HEK293T (cell line): ENCODE results near the gene TMEM130.

Experiments used
- CTCF ChIA-PET: fragments of 350-600 bp; formaldehyde crosslinking; extraction: SDS; loops from one replicate; lab custom pipeline; 2021; ENCODE audit warnings: antibody characterized with exemption, inconsistent platforms; lab: Yijun Ruan, JAX
- POLR2A ChIA-PET: fragments of 350-600 bp; formaldehyde crosslinking; extraction: SDS; loops from one replicate; lab custom pipeline; 2020; ENCODE audit warnings: antibody characterized with exemption, inconsistent platforms; lab: Yijun Ruan, JAX
- DNase-seq: peaks from one replicate; pipeline ENCODE4 v3.0.0; 2012; ENCODE audit warnings: mixed read lengths; ENCODE audit errors: extremely low spot score
- ARNT ChIP-seq: fragments of 450-650 bp; IDR thresholded peaks from 2 replicates; pipeline ENCODE4 v1.6.1; 2017; ENCODE audit warnings: mild to moderate bottlenecking
- BHLHE40 ChIP-seq: fragments of 450-650 bp; IDR thresholded peaks from 2 replicates; pipeline ENCODE4 v1.6.1; 2016; ENCODE audit warnings: mild to moderate bottlenecking, moderate library complexity, borderline replicate concordance
- CTBP1 ChIP-seq: fragments of 450-650 bp; IDR thresholded peaks from 2 replicates; pipeline ENCODE4 v1.6.1; 2016; ENCODE audit warnings: borderline replicate concordance
- ELF4 ChIP-seq: fragments of 450-650 bp; IDR thresholded peaks from 2 replicates; pipeline ENCODE4 v1.6.1; 2017; ENCODE audit warnings: antibody characterized with exemption
- FOXA1 ChIP-seq: fragments of 450-650 bp; IDR thresholded peaks from 2 replicates; pipeline ENCODE4 v1.6.1; 2016; ENCODE audit warnings: mild to moderate bottlenecking
- FOXK2 ChIP-seq: fragments of 450-650 bp; IDR thresholded peaks from 2 replicates; pipeline ENCODE4 v1.6.1; 2016; ENCODE audit warnings: mild to moderate bottlenecking
- FOXM1 ChIP-seq: fragments of 450-650 bp; IDR thresholded peaks from 2 replicates; pipeline ENCODE4 v1.6.1; 2017; ENCODE audit warnings: mild to moderate bottlenecking, borderline replicate concordance
- HDGF ChIP-seq: fragments of 450-650 bp; IDR thresholded peaks from 2 replicates; pipeline ENCODE4 v1.6.1; 2017; ENCODE audit warnings: antibody characterized with exemption, borderline replicate concordance
- L3MBTL2 ChIP-seq: fragments of 450-650 bp; conservative IDR thresholded peaks from 2 replicates; pipeline ENCODE4 v1.6.1; 2016; ENCODE audit warnings: mild to moderate bottlenecking
- LEF1 ChIP-seq: fragments of 450-650 bp; IDR thresholded peaks from 2 replicates; pipeline ENCODE4 v1.6.1; 2017; ENCODE audit warnings: mild to moderate bottlenecking, borderline replicate concordance
- NFRKB ChIP-seq: fragments of 450-650 bp; IDR thresholded peaks from 2 replicates; pipeline ENCODE4 v1.6.1; 2016; ENCODE audit warnings: mild to moderate bottlenecking, moderate library complexity
- PKNOX1 ChIP-seq: fragments of 450-650 bp; IDR thresholded peaks from 2 replicates; pipeline ENCODE4 v1.6.1; 2016
- SP1 ChIP-seq: fragments of 450-650 bp; IDR thresholded peaks from 2 replicates; pipeline ENCODE4 v1.6.1; 2017
- SUZ12 ChIP-seq: fragments of 450-650 bp; IDR thresholded peaks from 2 replicates; pipeline ENCODE4 v1.6.1; 2016; ENCODE audit warnings: mild to moderate bottlenecking
- TARDBP ChIP-seq: fragments of 450-650 bp; IDR thresholded peaks from 2 replicates; pipeline ENCODE4 v1.6.1; 2016
- ZNF384 ChIP-seq: fragments of 450-650 bp; IDR thresholded peaks from 2 replicates; pipeline ENCODE4 v1.6.1; 2016

Gene TMEM130

GRCh38 chr7:98866351-98866750 is 3.5 kb downstream of the TMEM130 start:
- POLR2A ChIA-PET = no interaction called here
- TF ChIP-seq ELF4 (no peak), NFRKB (no peak), FOXA1 (no peak), CTBP1 (no peak), SUZ12 (no peak), TARDBP (no peak), HDGF (no peak), ZNF384 (no peak), L3MBTL2 (no peak), FOXM1 (no peak), BHLHE40 (no peak), PKNOX1 (no peak), LEF1 (no peak), FOXK2 (no peak), ARNT (no peak), SP1 (no peak)
- CTCF ChIA-PET = interaction anchor here (0.8 kb wide), 1 partner anchor 26 kb away, joined by 9 read pairs; no protein-coding TSS in a partner anchor
- no peak for DNase-seq

GRCh38 chr7:98864731-98865453 is 4.9 kb downstream of the TMEM130 start:
- no peak for TF ChIP-seq FOXM1
- TF ChIP-seq BHLHE40 = no peak
- TF ChIP-seq ARNT = no peak
- TF ChIP-seq PKNOX1 = no peak
- no peak for TF ChIP-seq SP1
- no peak for TF ChIP-seq FOXA1
- TF ChIP-seq ELF4 = no peak
- TF ChIP-seq FOXK2 = no peak
- TF ChIP-seq L3MBTL2 = no peak
- TF ChIP-seq LEF1 = no peak
- ChIA-PET POLR2A (interaction anchor here (1.7 kb wide), 1 partner anchor 13 kb away, joined by 4 read pairs; the partner anchor contains the start of gene TRRAP), CTCF (interaction anchor here (0.9 kb wide), 1 partner anchor 8 kb away, joined by 3 read pairs; no protein-coding TSS in a partner anchor)
- no peak for DNase-seq

GRCh38 chr7:98863601-98864000 is 6.2 kb downstream of the TMEM130 start:
- CTCF ChIA-PET = interaction anchor here (0.6 kb wide), 1 partner anchor 26 kb away, joined by 3 read pairs; no protein-coding TSS in a partner anchor

GRCh38 chr7:98862716-98863420 is 6.9 kb downstream of the TMEM130 start:
- no peak for DNase-seq
- ChIA-PET CTCF (no interaction called here), POLR2A (no interaction called here)
- no peak for TF ChIP-seq PKNOX1
- no peak for TF ChIP-seq ARNT
- no peak for TF ChIP-seq NFRKB
- no peak for TF ChIP-seq TARDBP
- TF ChIP-seq SUZ12 = no peak
- no peak for TF ChIP-seq SP1
- no peak for TF ChIP-seq CTBP1
- no peak for TF ChIP-seq FOXM1
- no peak for TF ChIP-seq L3MBTL2
- TF ChIP-seq ELF4 = no peak
- TF ChIP-seq FOXA1 = no peak
- no peak for TF ChIP-seq LEF1
- no peak for TF ChIP-seq BHLHE40
- no peak for TF ChIP-seq FOXK2
- TF ChIP-seq HDGF = no peak
- TF ChIP-seq ZNF384 = no peak

More at GRCh38 chr7:98863601-98864000, 6.2 kb downstream of the TMEM130 start:
- TF ChIP-seq FOXA1 (no peak), PKNOX1 (no peak), HDGF (no peak), ARNT (no peak), FOXM1 (no peak), CTBP1 (no peak), L3MBTL2 (no peak), SP1 (no peak), FOXK2 (no peak), NFRKB (no peak), LEF1 (no peak), ELF4 (no peak)
- no peak for DNase-seq
- POLR2A ChIA-PET = interaction anchor here (1.7 kb wide), 1 partner anchor 15 kb away, joined by 4 read pairs; the partner anchor contains the start of gene TRRAP

- TF ChIP-seq ZNF384 (no peak), SP1 (no peak), NFRKB (no peak), PKNOX1 (no peak), CTBP1 (no peak), BHLHE40 (no peak), LEF1 (no peak), L3MBTL2 (no peak), FOXA1 (no peak), HDGF (no peak), ARNT (no peak)
- ChIA-PET POLR2A (no interaction called here), CTCF (no interaction called here)
Observed at GRCh38 chr7:98862203-98862602, 7.6 kb downstream of the TMEM130 start.

More at GRCh38 chr7:98862203-98862602, 7.6 kb downstream of the TMEM130 start:
- DNase-seq = no peak
